ENCODE results near the gene FAM193B. TPM values are rescaled to one million over a fixed set of nuclear protein-coding genes. Genes with fewer than 3 reads are reported as not detected.

Gene FAM193B
- total and polyA plus RNA-seq, 2 donors (not counting 1 experiment from before 2014, with no cell fraction given): 227 to 301 TPM

DNA sequence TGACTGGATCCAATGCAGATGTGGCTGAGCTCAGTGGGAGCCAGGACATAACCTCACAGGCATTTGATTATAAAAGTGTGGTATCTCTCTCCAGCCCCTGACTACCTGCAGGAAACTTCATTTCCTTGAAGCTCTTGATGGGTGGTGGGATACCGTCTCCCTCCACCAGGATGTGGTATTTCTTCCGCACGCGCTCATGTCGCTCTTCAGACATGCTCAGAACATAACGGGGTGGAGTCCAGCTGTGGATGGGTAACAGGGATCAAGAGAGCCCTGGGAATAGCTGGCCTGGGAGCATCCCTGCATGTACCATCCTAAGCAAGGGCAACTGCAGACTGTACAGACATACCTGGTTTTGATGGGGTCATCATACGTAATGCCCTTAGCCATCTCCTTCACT is 38.8 kb downstream of the FAM193B start:
- DNase-seq: peak; percentile 14
- H3K4me1 Mint-ChIP-seq: peaks cover 50% of the 10 kb centered on the region
- Histone ChIP-seq H3K4me3 (ENCODE audit: control extremely low read depth in 1 of 5, extremely low read depth in 1 of 5, insufficient read depth in 1 of 5, low read depth in 2 of 5, low read length in 4 of 5) (peak overlapping the region in 3 of 5 experiments; percentile 88 to 96 (median 89)), H3K36me3 (replicated peaks in 1 of 2; ENCODE audit: control extremely low read depth in 1 of 2, control insufficient read depth in 1 of 2, extremely low read depth in 1 of 2, insufficient read depth in 2 of 2, low read length in 1 of 2) (peaks cover 0 to 57% of the 10 kb centered on the region in 2 experiments), H3K27ac (ENCODE audit: low read length in 2 of 2) (no peak overlapping the region), H3K9ac (ENCODE audit: low read length) (no peak overlapping the region), H3K9me3 (ENCODE audit: control extremely low read depth in 1 of 3, control insufficient read depth in 2 of 3, insufficient read depth in 1 of 3, low read length in 2 of 3) (no peaks in the 10 kb centered on the region), H3K4me2 (replicated peaks; ENCODE audit: low read depth, low read length, poor library complexity, severe bottlenecking) (peak overlapping the region; percentile 87), H2AFZ (ENCODE audit: insufficient read depth, low read depth, low read length, poor library complexity, severe bottlenecking) (no peak overlapping the region), H4K20me1 (ENCODE audit: control insufficient read depth, insufficient read depth, low read length, poor library complexity, severe bottlenecking) (peaks cover 19% of the 10 kb centered on the region), H3K79me2 (ENCODE audit: control insufficient read depth, insufficient read depth, low read length) (peaks cover 57% of the 10 kb centered on the region), H3K4me1 (ENCODE audit: control insufficient read depth in 2 of 2, insufficient read depth in 2 of 2, low read length in 2 of 2) (peaks cover 19 to 37% of the 10 kb centered on the region in 2 donors), H3K27me3 (replicated peaks in 1 of 4; ENCODE audit: control extremely low read depth in 1 of 4, control insufficient read depth in 3 of 4, insufficient read depth in 4 of 4, low read length in 3 of 4) (no peaks in the 10 kb centered on the region)
- H3K27me3 Mint-ChIP-seq: no peaks in the 10 kb centered on the region
- ATAC-seq (ENCODE audit: low read depth): no peak
- peak overlapping the region; percentile 91 for H3K4me3 Mint-ChIP-seq
- no peaks in the 10 kb centered on the region for H3K9me3 Mint-ChIP-seq (ENCODE audit: insufficient read depth)
- intact Hi-C loops (cut with micrococcal nuclease): no loop called here
- ChIA-PET POLR2A (interaction anchor here (1.0 to 1.3 kb wide), 2 partner anchors 16 to 164 kb away, joined by 3 read pairs; partner anchors contain the start of gene LMAN2), CTCF (interaction anchor here (0.7 to 2.3 kb wide), 6 partner anchors 8 to 204 kb away, joined by 3 to 17 read pairs (median 4); partner anchors contain the start of gene MXD3)
- peak overlapping the region; percentile 5 for H3K27ac Mint-ChIP-seq
- no peak for TF ChIP-seq EZH2 (IDR thresholded peaks at IDR 0.05; ENCODE audit: borderline replicate concordance, insufficient read depth, low read depth, low read length, poor library complexity, severe bottlenecking)
- TF ChIP-seq, protein P1, sequence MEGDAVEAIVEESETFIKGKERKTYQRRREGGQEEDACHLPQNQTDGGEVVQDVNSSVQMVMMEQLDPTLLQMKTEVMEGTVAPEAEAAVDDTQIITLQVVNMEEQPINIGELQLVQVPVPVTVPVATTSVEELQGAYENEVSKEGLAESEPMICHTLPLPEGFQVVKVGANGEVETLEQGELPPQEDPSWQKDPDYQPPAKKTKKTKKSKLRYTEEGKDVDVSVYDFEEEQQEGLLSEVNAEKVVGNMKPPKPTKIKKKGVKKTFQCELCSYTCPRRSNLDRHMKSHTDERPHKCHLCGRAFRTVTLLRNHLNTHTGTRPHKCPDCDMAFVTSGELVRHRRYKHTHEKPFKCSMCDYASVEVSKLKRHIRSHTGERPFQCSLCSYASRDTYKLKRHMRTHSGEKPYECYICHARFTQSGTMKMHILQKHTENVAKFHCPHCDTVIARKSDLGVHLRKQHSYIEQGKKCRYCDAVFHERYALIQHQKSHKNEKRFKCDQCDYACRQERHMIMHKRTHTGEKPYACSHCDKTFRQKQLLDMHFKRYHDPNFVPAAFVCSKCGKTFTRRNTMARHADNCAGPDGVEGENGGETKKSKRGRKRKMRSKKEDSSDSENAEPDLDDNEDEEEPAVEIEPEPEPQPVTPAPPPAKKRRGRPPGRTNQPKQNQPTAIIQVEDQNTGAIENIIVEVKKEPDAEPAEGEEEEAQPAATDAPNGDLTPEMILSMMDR (IDR thresholded peaks at IDR 0.05): no peak
- 84% methylated on average over 6 of the region's 7 CpGs for WGBS (ENCODE audit: insufficient coverage)

DNA sequence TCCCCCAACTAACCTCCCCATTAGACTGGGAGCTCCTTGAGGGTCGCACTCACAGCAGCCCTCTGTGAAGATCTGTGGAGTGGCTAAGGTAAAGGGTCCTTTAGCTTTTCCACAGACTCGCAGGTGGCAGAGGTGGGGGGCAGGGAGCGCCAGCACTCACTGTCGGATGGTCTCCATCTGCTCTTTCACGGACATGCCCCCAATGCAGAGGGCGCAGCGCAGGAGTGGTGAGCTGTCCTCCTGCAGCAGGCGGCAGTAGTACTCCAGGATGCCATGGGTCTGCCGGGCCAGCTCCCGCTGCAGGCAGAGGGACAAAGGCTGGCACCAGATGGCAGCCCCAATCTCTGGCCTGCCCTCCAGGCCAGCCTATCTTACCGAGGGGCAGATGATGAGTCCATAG is 39.8 kb downstream of the FAM193B start:
- no peaks in the 10 kb centered on the region for H3K27me3 ChIP-seq (replicated peaks in 1 of 4; ENCODE audit: control extremely low read depth in 1 of 4, control insufficient read depth in 3 of 4, insufficient read depth in 4 of 4, low read length in 3 of 4)
- peaks cover 0 to 49% of the 10 kb centered on the region in 2 experiments for H3K36me3 ChIP-seq (replicated peaks in 1 of 2; ENCODE audit: control extremely low read depth in 1 of 2, control insufficient read depth in 1 of 2, extremely low read depth in 1 of 2, insufficient read depth in 2 of 2, low read length in 1 of 2)
- peaks cover 27 to 47% of the 10 kb centered on the region in 2 donors for H3K4me1 ChIP-seq (ENCODE audit: control insufficient read depth in 2 of 2, insufficient read depth in 2 of 2, low read length in 2 of 2)
- no peak overlapping the region for H3K9ac ChIP-seq (ENCODE audit: low read length)
- WGBS (ENCODE audit: insufficient coverage): 98% methylated on average over 11 of the region's 11 CpGs
- Mint-ChIP-seq H3K9me3 (ENCODE audit: insufficient read depth) (no peaks in the 10 kb centered on the region), H3K4me1 (peaks cover 53% of the 10 kb centered on the region), H3K27me3 (no peaks in the 10 kb centered on the region), H3K4me3 (no peak overlapping the region), H3K27ac (no peak overlapping the region)
- H3K4me2 ChIP-seq (replicated peaks; ENCODE audit: low read depth, low read length, poor library complexity, severe bottlenecking): no peak overlapping the region
- no peaks in the 10 kb centered on the region for H3K9me3 ChIP-seq (ENCODE audit: control extremely low read depth in 1 of 3, control insufficient read depth in 2 of 3, insufficient read depth in 1 of 3, low read length in 2 of 3)
- ChIA-PET CTCF (no interaction called here), POLR2A (interaction anchor here (0.5 kb wide), 1 partner anchor 977 kb away, joined by 3 read pairs; the partner anchor contains the start of gene RNF44)
- DNase-seq (no peak), ATAC-seq (ENCODE audit: low read depth) (no peak)
- peaks cover 13% of the 10 kb centered on the region for H4K20me1 ChIP-seq (ENCODE audit: control insufficient read depth, insufficient read depth, low read length, poor library complexity, severe bottlenecking)
- TF ChIP-seq, protein P1 (IDR thresholded peaks at IDR 0.05): no peak
- TF ChIP-seq EZH2 (IDR thresholded peaks at IDR 0.05; ENCODE audit: borderline replicate concordance, insufficient read depth, low read depth, low read length, poor library complexity, severe bottlenecking): no peak
- intact Hi-C loops (cut with micrococcal nuclease): no loop called here
- no peak overlapping the region for H3K4me3 ChIP-seq (ENCODE audit: control extremely low read depth in 1 of 5, extremely low read depth in 1 of 5, insufficient read depth in 1 of 5, low read depth in 2 of 5, low read length in 4 of 5)
- H2AFZ ChIP-seq (ENCODE audit: insufficient read depth, low read depth, low read length, poor library complexity, severe bottlenecking): no peak overlapping the region
- peaks cover 63% of the 10 kb centered on the region for H3K79me2 ChIP-seq (ENCODE audit: control insufficient read depth, insufficient read depth, low read length)
- no peak overlapping the region for H3K27ac ChIP-seq (ENCODE audit: low read length in 2 of 2)
